ENCODE measurements around the gene METTL9.
"Not testable (repeated sequence)": the region's sequence is repeated elsewhere in the genome, so short reads cannot be mapped to it uniquely, and the experiment has no call there.

Gene METTL9

GRCh38 chr16:21574372-21574771, 25.0 kb upstream of the METTL9 start:
- DNase-seq (ENCODE audit: low read depth), result no peak

GRCh38 chr16:21576323-21576722, 23.1 kb upstream of the METTL9 start:
- not testable (repeated sequence) for DNase-seq (ENCODE audit: low read depth)

- DNase-seq (ENCODE audit: low read depth), result not testable (repeated sequence)
Measured at GRCh38 chr16:21577487-21577886, 21.9 kb upstream of the METTL9 start.

- DNase-seq (ENCODE audit: low read depth), result not testable (repeated sequence)
Measured at GRCh38 chr16:21578311-21578710, 21.1 kb upstream of the METTL9 start.

- DNase-seq (ENCODE audit: low read depth), result not testable (repeated sequence)
Measured at GRCh38 chr16:21580131-21580530, 19.2 kb upstream of the METTL9 start.

GRCh38 chr16:21580807-21581206, 18.6 kb upstream of the METTL9 start:
- DNase-seq (ENCODE audit: low read depth), result no peak

- DNase-seq (ENCODE audit: low read depth), result no peak
Measured at GRCh38 chr16:21584817-21585216, 14.6 kb upstream of the METTL9 start.

- DNase-seq (ENCODE audit: low read depth), result not testable (repeated sequence)
Measured at GRCh38 chr16:21588593-21588992, 10.8 kb upstream of the METTL9 start.

- DNase-seq (ENCODE audit: low read depth), result no peak
Measured at GRCh38 chr16:21589551-21589950, 9.8 kb upstream of the METTL9 start.

GRCh38 chr16:21590287-21590686, 9.1 kb upstream of the METTL9 start:
- DNase-seq (ENCODE audit: low read depth), result no peak

GRCh38 chr16:21590796-21591195, 8.6 kb upstream of the METTL9 start:
- peak; percentile 36 for DNase-seq (ENCODE audit: low read depth)

GRCh38 chr16:21592191-21592590, 7.2 kb upstream of the METTL9 start:
- DNase-seq (ENCODE audit: low read depth), result no peak

GRCh38 chr16:21593530-21594289, 5.7 kb upstream of the METTL9 start:
- no peak for DNase-seq (ENCODE audit: low read depth)

GRCh38 chr16:21597561-21598030, 1.8 kb upstream of the METTL9 start:
- DNase-seq (ENCODE audit: low read depth), result no peak

GRCh38 chr16:21598206-21598605, 1.2 kb upstream of the METTL9 start:
- DNase-seq (ENCODE audit: low read depth), result no peak

- DNase-seq (ENCODE audit: low read depth), result peak; percentile 17
Measured at GRCh38 chr16:21598701-21599121, 666 bp upstream of the METTL9 start.

GRCh38 chr16:21600031-21600773, 825 bp downstream of the METTL9 start:
- DNase-seq (ENCODE audit: low read depth), result peak; percentile 69

- DNase-seq (ENCODE audit: low read depth), result no peak
Measured at GRCh38 chr16:21602785-21603184, 3.4 kb downstream of the METTL9 start.

- DNase-seq (ENCODE audit: low read depth), result peak; percentile 73
Measured at GRCh38 chr16:21603928-21604327, 4.6 kb downstream of the METTL9 start.

- not testable (repeated sequence) for DNase-seq (ENCODE audit: low read depth)
Measured at GRCh38 chr16:21605848-21606247, 6.5 kb downstream of the METTL9 start.

GRCh38 chr16:21608639-21609328, 9.4 kb downstream of the METTL9 start:
- DNase-seq (ENCODE audit: low read depth), result peak; percentile 62

GRCh38 chr16:21610006-21610544, 10.7 kb downstream of the METTL9 start:
- no peak for DNase-seq (ENCODE audit: low read depth)
